ENCODE measurements around the gene HBA1.
"Not testable (repeated sequence)": the region's sequence is repeated elsewhere in the genome, so short reads cannot be mapped to it uniquely, and the experiment has no call there.

HBA1 gene

DNA sequence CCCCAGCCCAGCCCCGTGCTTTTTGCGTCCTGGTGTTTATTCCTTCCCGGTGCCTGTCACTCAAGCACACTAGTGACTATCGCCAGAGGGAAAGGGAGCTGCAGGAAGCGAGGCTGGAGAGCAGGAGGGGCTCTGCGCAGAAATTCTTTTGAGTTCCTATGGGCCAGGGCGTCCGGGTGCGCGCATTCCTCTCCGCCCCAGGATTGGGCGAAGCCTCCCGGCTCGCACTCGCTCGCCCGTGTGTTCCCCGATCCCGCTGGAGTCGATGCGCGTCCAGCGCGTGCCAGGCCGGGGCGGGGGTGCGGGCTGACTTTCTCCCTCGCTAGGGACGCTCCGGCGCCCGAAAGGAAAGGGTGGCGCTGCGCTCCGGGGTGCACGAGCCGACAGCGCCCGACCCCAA lies 474 bp upstream of the HBA1 start:
- DNase-seq, result not testable (repeated sequence)

DNA sequence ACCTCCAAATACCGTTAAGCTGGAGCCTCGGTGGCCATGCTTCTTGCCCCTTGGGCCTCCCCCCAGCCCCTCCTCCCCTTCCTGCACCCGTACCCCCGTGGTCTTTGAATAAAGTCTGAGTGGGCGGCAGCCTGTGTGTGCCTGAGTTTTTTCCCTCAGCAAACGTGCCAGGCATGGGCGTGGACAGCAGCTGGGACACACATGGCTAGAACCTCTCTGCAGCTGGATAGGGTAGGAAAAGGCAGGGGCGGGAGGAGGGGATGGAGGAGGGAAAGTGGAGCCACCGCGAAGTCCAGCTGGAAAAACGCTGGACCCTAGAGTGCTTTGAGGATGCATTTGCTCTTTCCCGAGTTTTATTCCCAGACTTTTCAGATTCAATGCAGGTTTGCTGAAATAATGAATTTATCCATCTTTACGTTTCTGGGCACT lies 928 bp downstream of the HBA1 start:
- no peak for DNase-seq

DNA sequence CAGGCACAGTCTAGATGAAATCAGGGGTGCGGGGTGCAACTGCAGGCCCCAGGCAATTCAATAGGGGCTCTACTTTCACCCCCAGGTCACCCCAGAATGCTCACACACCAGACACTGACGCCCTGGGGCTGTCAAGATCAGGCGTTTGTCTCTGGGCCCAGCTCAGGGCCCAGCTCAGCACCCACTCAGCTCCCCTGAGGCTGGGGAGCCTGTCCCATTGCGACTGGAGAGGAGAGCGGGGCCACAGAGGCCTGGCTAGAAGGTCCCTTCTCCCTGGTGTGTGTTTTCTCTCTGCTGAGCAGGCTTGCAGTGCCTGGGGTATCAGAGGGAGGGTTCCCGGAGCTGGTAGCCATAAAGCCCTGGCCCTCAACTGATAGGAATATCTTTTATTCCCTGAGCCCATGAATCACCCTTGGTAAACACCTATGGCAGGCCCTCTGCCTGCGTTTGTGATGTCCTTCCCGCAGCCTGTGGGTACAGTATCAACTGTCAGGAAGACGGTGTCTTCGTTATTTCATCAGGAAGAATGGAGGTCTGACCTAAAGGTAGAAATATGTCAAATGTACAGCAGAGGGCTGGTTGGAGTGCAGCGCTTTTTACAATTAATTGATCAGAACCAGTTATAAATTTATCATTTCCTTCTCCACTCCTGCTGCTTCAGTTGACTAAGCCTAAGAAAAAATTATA lies 1.6 kb downstream of the HBA1 start:
- no peak for DNase-seq

DNA sequence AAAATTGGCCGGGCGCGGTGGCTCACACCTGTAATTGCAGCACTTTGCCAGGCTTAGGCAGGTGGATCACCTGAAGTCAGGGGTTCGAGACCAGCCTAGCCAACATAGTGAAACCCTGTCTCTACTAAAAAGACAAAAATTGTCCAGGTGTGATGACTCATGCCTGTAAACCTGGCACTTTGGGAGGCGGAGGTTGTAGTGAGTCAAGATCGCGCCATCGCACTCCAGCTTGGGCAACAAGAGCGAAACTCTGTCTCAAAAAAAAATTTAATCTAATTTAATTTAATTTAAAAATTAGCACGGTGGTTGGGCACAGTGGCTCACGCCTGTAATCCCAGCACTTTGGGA lies 2.2 kb downstream of the HBA1 start:
- no peak for DNase-seq

- DNase-seq, result no peak
Measured at GRCh38 chr16:179211-180092, 3.0 kb downstream of the HBA1 start.

- peak; percentile 44 to 67 (median 64) for DNase-seq
Measured at GRCh38 chr16:180101-180675, 3.7 kb downstream of the HBA1 start, which contains the start of gene HBQ1. Gene HBQ1 (plus strand): TSS chr16:180459. CDS start chr16:180487, 28 bp downstream.

GRCh38 chr16:180681-181564 lies 4.4 kb downstream of the HBA1 start:
- DNase-seq, result peak; percentile 66 to 85 (median 75)

- no peak for DNase-seq
Measured at GRCh38 chr16:181565-182021, 5.1 kb downstream of the HBA1 start.

GRCh38 chr16:183005-183404 lies 6.5 kb downstream of the HBA1 start:
- DNase-seq, result no peak

GRCh38 chr16:185213-185612 lies 8.7 kb downstream of the HBA1 start:
- no peak for DNase-seq

- DNase-seq, result no peak
Measured at GRCh38 chr16:185691-186090, 9.2 kb downstream of the HBA1 start.

DNA sequence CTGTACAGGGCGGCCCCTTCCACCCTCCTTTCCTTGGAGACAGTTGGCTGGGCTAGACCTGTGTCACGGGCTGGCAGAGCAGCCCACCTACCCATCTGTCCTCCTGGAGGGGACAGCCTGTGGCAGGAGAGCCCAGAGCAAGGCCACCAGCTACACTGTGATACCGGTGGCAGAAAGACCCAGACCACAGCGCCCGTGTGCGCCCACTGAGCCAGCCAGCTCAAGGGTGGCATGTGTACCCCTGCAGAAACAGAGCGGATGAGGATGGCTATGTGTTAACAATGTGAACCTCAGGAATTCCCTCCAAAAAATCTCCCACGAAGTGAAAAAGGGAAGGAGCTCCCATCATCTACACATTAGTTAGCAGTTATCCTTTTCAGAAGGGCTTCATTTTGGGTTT lies 10.8 kb downstream of the HBA1 start:
- DNase-seq, result peak in 1 of 3 donors; percentile 24

- DNase-seq, result no peak
Measured at GRCh38 chr16:188674-189073, 12.2 kb downstream of the HBA1 start.

- no peak for DNase-seq
Measured at GRCh38 chr16:189604-190186, 13.2 kb downstream of the HBA1 start.

- no peak for DNase-seq
Measured at GRCh38 chr16:191831-192230, 15.4 kb downstream of the HBA1 start.

GRCh38 chr16:192686-193085 lies 16.2 kb downstream of the HBA1 start:
- DNase-seq, result no peak

DNA sequence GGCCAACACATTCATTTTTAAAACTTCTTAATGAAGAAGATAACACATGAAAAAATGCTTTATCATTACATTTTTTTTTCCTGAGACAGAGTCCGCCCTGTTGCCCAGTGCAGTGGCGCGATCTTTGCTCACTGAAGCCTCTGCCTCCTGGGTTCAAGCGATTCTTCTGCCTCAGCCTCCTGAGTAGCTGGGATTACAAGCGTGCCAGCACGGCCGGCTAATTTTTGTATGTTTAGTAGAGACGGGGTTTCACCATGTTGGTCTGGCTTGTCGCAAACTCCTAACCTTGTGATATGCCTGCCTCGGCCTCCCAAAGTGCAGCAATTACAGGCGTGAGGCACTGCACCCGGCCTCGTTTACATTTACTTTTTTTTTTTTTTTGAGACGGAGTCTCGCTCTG lies 17.0 kb downstream of the HBA1 start:
- DNase-seq, result no peak

- no peak for DNase-seq
Measured at GRCh38 chr16:194516-194915, 18.0 kb downstream of the HBA1 start.

- DNase-seq, result no peak
Measured at GRCh38 chr16:200388-200787, 23.9 kb downstream of the HBA1 start.

DNA sequence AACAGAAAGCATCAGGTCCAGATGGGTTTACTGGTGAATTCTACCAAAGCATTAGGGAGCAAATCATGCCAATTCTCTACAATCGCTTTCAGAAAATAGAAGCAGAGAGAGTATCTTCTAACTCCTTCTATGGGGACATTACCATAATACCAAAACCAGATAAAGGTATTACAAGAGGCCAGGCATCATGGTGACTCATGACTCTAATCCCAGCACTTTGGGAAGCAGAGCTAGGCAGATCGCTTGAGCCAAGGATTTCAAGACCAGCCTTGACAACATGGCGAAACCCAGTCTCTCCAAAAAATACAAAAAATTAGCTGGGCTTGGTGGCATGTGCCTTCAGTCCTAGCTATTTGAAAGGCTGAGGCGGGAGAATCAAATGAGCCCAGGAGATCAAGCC lies 26.8 kb downstream of the HBA1 start:
- DNase-seq, result no peak

- not testable (repeated sequence) for DNase-seq
Measured at GRCh38 chr16:204046-204445, 27.6 kb downstream of the HBA1 start.

- not testable (repeated sequence) for DNase-seq
Measured at GRCh38 chr16:209359-209758, 32.9 kb downstream of the HBA1 start.

Data from suppressor macrophage treated with lipopolysaccharide for 1 hour (primary cell).